Esophagus squamous epithelium (tissue), 5 donors: Measurements from ENCODE around the gene GREB1. TPM values are rescaled to one million over a fixed set of nuclear protein-coding genes. Genes with fewer than 3 reads are reported as not detected.

Source experiments
- DNase-seq: peaks from one replicate; lab custom pipeline; 2025; lab: John Stamatoyannopoulos, UW
- H3K27ac ChIP-seq, 4 donors: fragments of 200-600 bp; sonication (generic); one replicate each; pipeline ENCODE4 v1.5.1; 2016 to 2019; ENCODE audit warnings: mild to moderate bottlenecking in 1 of 4
- H3K27me3 ChIP-seq, 4 donors: fragments of 200-600 bp; sonication (generic); 1 replicate in 3 of 4; 2 replicates in 1 of 4; pipeline versions ENCODE4 v1.5.1 to v1.6.0; 2017 to 2021; ENCODE audit warnings: antibody characterized with exemption in 1 of 4
- H3K36me3 ChIP-seq, 3 donors: fragments of 200-600 bp; sonication (generic); one replicate each; pipeline ENCODE4 v1.5.1; 2016 to 2019
- H3K4me1 ChIP-seq, 3 donors: fragments of 200-600 bp; sonication (generic); one replicate each; pipeline ENCODE4 v1.5.1; 2017 to 2019
- H3K4me3 ChIP-seq, 4 donors: fragments of 200-600 bp; sonication (generic); 1 replicate in 3 of 4; 2 replicates in 1 of 4; pipeline ENCODE4 v1.5.1; 2016 to 2019; ENCODE audit warnings: mild to moderate bottlenecking in 2 of 4, moderate library complexity in 1 of 4
- H3K9me3 ChIP-seq, 3 donors: fragments of 200-600 bp; sonication (generic); one replicate each; pipeline ENCODE4 v1.5.1; 2016 to 2019
- CTCF ChIP-seq, 6 experiments: fragments of 450-650 bp in 4 of 6; fragments of 200-600 bp in 2 of 6; sonication (generic) in 2 of 6; IDR thresholded peaks; one replicate each; pipeline ENCODE4 v1.5.1; 2016 to 2019; ENCODE audit warnings: antibody characterized with exemption in 6 of 6, mild to moderate bottlenecking in 4 of 6, moderate library complexity in 4 of 6
- POLR2A ChIP-seq, 4 donors: fragments of 450-650 bp; IDR thresholded peaks; one replicate each; pipeline ENCODE4 v1.6.1; 2017; ENCODE audit warnings: antibody characterized with exemption in 4 of 4, mild to moderate bottlenecking in 4 of 4, moderate library complexity in 3 of 4
- WGBS, 2 donors: methylation state at CpG; one replicate each; pipeline ENCODE4 v1.1.5; 2018; 5-methylcytosine and 5-hydroxymethylcytosine counted together
- intact Hi-C: fragments of 100-400 bp; cut with DNase I; formaldehyde crosslinking; loops from one replicate; pipeline ENCODE4 v1.15.0; 2022
- total RNA-seq, 4 donors: library from RNA; depleted of rRNA; stranded (reverse); fragments of >200 nt; gene quantifications; one replicate each; pipeline ENCODE4 v1.1.0, GENCODE V29; 2016
- donor health status: DM: yes; HTN: yes; CAD: no.

GREB1 gene
- total RNA-seq, 4 donors from 2014 or later: 0.08 to 1.7 (median 0.51) TPM

- no peak for TF ChIP-seq CTCF (IDR thresholded peaks at IDR 0.05)
- TF ChIP-seq POLR2A (IDR thresholded peaks at IDR 0.05): no peak
- Histone ChIP-seq H3K36me3 (no peaks in the 10 kb centered on the region), H3K27me3 (peaks cover 0 to 87% (median 0%) of the 10 kb centered on the region in 4 donors), H3K27ac (no peak overlapping the region), H3K4me3 (no peak overlapping the region), H3K4me1 (no peaks in the 10 kb centered on the region), H3K9me3 (no peaks in the 10 kb centered on the region)
- WGBS, 2 donors: 51 to 69% methylated on average over 3 to 9 of the region's 14 CpGs
- intact Hi-C loops: no loop called here
- DNase-seq: no peak
Observed at GRCh38 chr2:11678306-11678960, 144.6 kb downstream of the GREB1 start.

GRCh38 chr2:11679016-11679415 lies 145.2 kb downstream of the GREB1 start:
- Histone ChIP-seq H3K27ac (no peak overlapping the region), H3K27me3 (peaks cover 0 to 90% (median 0%) of the 10 kb centered on the region in 4 donors), H3K36me3 (no peaks in the 10 kb centered on the region), H3K4me3 (no peak overlapping the region), H3K9me3 (no peaks in the 10 kb centered on the region), H3K4me1 (no peaks in the 10 kb centered on the region)
- no peak for DNase-seq
- WGBS, 2 donors: 50 to 52% methylated on average over 6 to 7 of the region's 7 CpGs
- intact Hi-C loops: no loop called here
- TF ChIP-seq POLR2A (IDR thresholded peaks at IDR 0.05) (no peak), CTCF (IDR thresholded peaks at IDR 0.05) (no peak)

GRCh38 chr2:11679486-11680181 lies 145.8 kb downstream of the GREB1 start:
- no peak for DNase-seq
- peaks cover 0 to 89% (median 0%) of the 10 kb centered on the region in 4 donors for H3K27me3 ChIP-seq

GRCh38 chr2:11680182-11680900 lies 146.5 kb downstream of the GREB1 start:
- Histone ChIP-seq H3K4me3 (no peak overlapping the region), H3K27ac (no peak overlapping the region), H3K9me3 (no peaks in the 10 kb centered on the region), H3K36me3 (no peaks in the 10 kb centered on the region), H3K27me3 (peaks cover 0 to 88% (median 0%) of the 10 kb centered on the region in 4 donors), H3K4me1 (no peaks in the 10 kb centered on the region)
- DNase-seq: no peak
- TF ChIP-seq CTCF (IDR thresholded peaks at IDR 0.05) (no peak), POLR2A (IDR thresholded peaks at IDR 0.05) (no peak)
- intact Hi-C loops: no loop called here
- WGBS, 2 donors: 67 to 71% methylated on average over 10 to 11 of the region's 16 CpGs

More at GRCh38 chr2:11679486-11680181, 145.8 kb downstream of the GREB1 start:
- H3K36me3 ChIP-seq: no peaks in the 10 kb centered on the region
- 63 to 69% methylated on average over 6 to 9 of the region's 13 CpGs for WGBS, 2 donors
- H3K9me3 ChIP-seq: no peaks in the 10 kb centered on the region
- H3K27ac ChIP-seq: no peak overlapping the region
- H3K4me3 ChIP-seq: no peak overlapping the region
- TF ChIP-seq POLR2A (IDR thresholded peaks at IDR 0.05) (no peak), CTCF (IDR thresholded peaks at IDR 0.05) (no peak)
- intact Hi-C loops: no loop called here
- H3K4me1 ChIP-seq: no peaks in the 10 kb centered on the region
